NCI-H128 (cell line): Measurements from ENCODE around the gene PTPRN.
"Not testable (repeated sequence)": the region's sequence is repeated elsewhere in the genome, so short reads cannot be mapped to it uniquely, and the experiment has no call there.

ENCODE experiments used
- DNase-seq: peaks from one replicate; lab custom pipeline; 2025; ENCODE audit not compliant: unreplicated experiment; lab: John Stamatoyannopoulos, UW

PTPRN gene

DNA sequence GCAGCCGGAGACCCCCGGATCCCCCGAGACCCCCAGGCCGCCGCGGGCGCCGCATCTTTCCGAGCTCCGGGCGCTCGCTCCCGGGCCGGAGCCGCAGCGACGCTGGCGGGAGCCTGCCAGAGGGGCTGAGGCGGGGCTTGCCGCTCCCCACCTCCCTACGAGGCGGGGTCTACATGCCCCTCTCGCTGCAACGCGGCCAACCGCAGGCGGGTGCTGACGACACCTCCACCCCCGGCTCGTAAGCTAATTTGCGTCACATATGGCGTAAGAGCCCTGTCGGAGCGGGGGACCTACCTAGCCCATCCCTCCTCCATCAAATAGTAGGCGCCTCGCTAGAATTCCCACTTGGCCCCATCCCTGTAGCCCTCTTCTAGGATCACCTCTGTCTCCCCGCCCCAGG lies at the start of gene PTPRN:
Gene PTPRN (minus strand): TSS at position 124 of the 400 bp plus-strand sequence. CDS start 69 bp downstream, at position 55.
- peak; percentile 52 for DNase-seq

- DNase-seq = no peak
Observed at GRCh38 chr2:219358170-219359075, 49.2 kb upstream of the PTPRN start.

DNA sequence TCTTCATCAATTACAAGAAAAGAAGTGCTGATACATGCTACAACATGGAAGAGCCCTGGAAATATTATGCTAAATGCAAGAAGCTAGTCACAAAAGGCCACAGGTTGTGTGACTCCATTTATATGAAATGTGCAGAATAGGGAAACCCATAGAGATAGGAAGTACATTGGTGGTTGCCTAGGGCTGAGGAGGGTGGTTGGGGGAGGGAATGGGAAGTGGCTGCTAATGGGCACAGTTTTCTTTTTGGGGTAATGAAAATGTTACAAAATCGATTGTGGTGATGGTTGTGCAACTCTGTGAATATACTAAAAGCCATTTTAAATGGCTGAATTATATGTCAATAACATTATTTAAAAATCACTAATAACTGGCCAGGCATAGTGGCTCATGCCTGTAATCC lies 47.6 kb upstream of the PTPRN start:
- DNase-seq = no peak

DNA sequence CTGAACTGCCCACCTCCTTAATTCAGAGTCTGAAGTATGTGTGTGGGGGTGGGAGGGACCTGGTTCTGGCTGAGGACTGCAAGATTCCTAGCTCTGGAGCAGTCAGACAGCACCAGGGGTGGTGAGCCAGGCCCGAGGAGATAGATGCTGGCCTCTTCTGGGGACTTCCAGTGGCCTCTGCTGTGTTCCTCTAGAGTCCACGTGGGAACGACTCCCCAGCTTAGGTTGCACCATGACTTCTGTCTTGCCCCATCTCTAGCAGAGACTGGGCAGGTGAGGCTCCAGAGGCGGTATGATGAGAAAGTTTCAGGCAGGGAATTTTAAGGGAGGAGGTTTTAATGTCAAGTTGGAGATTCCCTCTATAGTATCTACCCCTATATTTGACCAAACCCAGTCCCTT lies 45.4 kb upstream of the PTPRN start:
- no peak for DNase-seq

DNA sequence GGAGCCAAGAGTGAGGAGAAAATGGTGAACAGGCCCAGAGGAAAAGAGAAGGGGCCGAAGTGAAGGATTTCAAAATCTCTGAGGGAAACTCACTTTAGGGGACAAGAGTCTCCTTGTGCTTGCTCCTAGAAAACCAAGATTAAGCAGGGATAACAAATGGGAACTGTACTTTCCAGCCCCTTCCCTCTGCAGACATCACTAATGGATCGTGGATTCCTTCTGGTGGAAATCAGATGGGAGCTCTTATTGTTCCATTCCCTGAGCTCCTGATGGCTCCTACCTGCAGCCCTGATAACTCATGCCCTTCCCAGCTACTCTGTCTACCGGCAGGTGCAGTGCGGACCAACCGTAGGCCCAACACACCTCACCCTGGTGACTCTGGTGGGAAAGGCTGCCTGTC lies 43.9 kb upstream of the PTPRN start:
- DNase-seq = no peak

DNA sequence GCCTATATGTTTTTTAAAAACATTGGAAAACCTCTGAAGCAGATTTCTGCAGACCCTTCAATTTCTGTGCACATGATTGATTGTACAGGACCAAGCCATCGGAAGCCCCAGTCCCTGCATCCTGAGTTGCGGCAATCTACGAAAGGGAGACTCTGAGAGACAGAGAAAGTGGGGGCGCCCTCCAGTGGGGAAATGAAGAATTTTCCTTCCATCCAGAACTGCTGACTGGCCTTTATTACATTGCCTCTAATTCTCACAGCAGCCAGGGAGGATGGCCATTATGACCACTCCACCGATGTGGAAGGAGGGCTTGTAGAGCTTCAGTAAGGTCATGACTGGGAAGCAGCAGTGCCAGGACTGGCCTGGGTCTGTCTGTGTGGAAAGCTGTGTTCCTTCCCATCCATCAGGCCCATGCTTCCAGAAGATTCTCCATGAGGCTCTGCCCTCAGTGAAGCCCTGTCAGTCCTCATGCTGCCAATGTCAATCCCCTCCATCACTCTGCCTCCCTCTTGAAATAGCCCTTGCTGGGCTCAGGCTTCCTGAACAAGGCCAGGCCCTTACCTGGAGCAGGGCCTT lies 43.3 kb upstream of the PTPRN start:
- peak; percentile 38 for DNase-seq

DNA sequence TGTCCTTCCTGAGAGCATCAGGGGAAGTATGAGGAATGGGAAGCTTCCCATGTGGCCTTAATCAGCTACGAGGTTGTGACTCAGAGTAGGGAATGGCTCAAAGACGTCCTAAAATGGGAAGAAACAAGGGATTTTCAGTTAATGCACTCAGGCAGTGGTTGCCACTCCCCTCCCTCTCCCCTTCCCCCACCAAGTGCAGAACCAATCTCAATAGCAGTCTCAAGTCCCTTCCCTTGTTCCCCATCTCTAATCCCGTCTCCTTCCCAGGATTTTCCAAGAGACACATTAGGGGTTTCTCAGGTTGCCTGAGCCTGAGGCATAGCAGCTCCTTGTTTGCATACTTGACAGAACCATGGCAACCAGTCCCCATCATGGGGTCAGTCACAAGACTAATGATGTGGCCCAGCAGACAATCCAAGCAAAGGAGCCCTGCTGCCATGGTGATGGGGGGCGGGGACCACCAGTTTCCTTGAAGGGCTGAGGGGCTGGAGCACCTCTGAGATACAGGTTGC lies 41.6 kb upstream of the PTPRN start:
- no peak for DNase-seq

GRCh38 chr2:219350215-219350614 lies 41.0 kb upstream of the PTPRN start:
- no peak for DNase-seq

GRCh38 chr2:219344751-219345430 lies 35.7 kb upstream of the PTPRN start:
- DNase-seq = no peak

- no peak for DNase-seq
Observed at GRCh38 chr2:219335373-219335786, 26.2 kb upstream of the PTPRN start.

GRCh38 chr2:219334076-219334475 lies 24.9 kb upstream of the PTPRN start:
- no peak for DNase-seq

DNA sequence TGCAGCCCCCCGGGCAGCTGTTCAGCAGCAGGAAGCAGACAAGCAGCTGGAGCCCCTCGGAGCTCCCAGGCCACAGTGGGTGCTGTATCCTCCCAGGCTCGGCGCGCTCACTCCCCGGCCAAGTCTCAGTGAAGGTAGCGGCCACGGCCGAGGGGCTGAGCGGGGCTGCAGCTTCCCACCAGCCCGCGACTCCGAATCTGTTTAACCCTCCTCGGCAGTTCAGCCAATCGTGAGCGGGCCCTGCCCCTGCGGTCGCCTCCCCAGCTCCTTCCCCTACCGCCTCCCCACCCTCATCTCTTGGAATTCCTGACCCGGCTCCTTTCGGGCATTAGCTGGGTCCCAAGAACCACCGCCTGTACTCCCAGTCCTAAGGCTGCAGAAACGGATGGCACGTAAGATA lies 23.3 kb upstream of the PTPRN start, which contains the start of gene RESP18:
Gene RESP18 (minus strand): TSS at position 203 of the 400 bp plus-strand sequence.
- no peak for DNase-seq

- no peak for DNase-seq
Observed at GRCh38 chr2:219331560-219332213, 22.5 kb upstream of the PTPRN start.

GRCh38 chr2:219327719-219328118 lies 18.5 kb upstream of the PTPRN start:
- no peak for DNase-seq

- no peak for DNase-seq
Observed at GRCh38 chr2:219325657-219326315, 16.6 kb upstream of the PTPRN start.

DNA sequence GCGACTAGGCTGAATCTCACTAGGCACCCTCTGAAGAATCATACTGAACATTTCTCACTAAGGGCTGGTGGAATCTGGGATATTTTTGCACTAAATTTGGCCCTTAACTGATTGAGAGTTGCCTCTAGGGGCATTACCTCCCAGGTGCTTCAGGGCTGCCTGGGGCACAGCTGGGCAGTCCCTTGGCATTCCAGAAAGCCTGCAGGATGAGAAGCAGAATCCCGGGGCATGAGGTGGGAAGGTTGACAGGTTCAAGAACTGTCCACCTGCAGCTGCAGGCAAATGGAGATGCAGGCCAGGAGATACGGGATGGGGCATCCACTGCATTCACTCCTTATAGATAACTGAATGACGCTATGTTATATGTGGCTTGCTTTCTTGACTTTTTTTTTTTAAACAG lies 15.9 kb upstream of the PTPRN start:
- DNase-seq = no peak

DNA sequence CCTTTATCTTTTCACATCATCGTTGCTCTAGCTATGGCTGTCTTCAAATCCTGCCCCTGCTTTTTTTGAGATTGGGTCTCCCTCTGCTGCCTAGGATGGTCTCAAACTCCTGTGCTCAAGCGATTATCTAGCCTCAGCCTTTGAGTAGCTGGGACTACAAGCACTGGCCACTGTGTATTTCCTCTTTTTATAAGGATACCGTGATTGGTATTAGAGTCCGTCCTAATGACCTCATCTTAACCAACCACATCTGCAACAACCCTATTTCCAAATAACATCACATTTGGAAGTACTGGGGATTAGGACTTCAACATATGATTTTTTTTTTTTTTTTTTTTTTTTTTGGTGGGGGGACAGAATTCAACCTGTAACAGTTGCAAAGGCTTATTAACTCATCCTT lies 14.2 kb upstream of the PTPRN start:
- no peak for DNase-seq

DNA sequence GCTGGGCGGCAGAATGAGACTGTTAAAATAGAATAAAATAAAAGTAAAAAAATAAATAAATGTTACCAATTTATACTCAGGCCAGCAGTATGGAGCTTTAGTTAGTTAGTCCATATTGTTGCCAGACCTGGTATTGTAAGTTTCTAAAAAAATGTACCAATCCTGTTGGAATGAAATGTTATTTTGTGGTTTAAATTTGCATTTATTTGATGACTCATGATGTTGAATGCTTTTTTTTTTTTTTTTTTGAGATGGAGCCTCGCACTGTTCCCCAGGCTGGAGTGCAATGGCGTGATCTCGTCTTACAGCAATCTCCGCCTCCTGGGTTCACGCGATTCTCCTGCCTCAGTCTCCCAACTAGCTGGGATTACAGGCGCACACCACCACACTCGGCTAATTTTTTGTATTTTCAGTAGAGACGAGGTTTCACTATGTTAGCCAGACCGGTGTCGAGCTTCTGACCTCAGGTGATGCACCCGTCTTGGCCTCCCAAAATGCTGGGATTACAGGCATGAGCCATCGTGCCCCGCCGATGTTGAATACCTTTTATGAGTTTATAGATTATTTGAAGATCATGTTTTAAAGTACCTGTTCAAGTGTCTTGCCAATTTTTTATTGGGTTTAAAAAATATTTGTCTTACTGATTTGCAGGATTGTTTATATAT lies 5.7 kb upstream of the PTPRN start:
- no peak for DNase-seq

GRCh38 chr2:219312683-219313263 lies 3.6 kb upstream of the PTPRN start:
- not testable (repeated sequence) for DNase-seq
